ENCODE data around the gene BRD4.

Gene BRD4

GRCh38 chr19:15251010-15251748, 81.2 kb downstream of the BRD4 start:
- Histone ChIP-seq H3K27me3 (no peaks in the 10 kb centered on the region), H3K4me1 (ENCODE audit: control insufficient read depth in 1 of 2, insufficient read depth in 1 of 2, low read depth in 1 of 2, low read length in 1 of 2) (no peaks in the 10 kb centered on the region), H3K27ac (no peak overlapping the region), H3K9me3 (no peaks in the 10 kb centered on the region), H3K36me3 (peaks cover 100% of the 10 kb centered on the region), H3K4me3 (ENCODE audit: low read depth in 1 of 2, low read length in 1 of 2) (no peak overlapping the region)
- TF ChIP-seq, protein P1, sequence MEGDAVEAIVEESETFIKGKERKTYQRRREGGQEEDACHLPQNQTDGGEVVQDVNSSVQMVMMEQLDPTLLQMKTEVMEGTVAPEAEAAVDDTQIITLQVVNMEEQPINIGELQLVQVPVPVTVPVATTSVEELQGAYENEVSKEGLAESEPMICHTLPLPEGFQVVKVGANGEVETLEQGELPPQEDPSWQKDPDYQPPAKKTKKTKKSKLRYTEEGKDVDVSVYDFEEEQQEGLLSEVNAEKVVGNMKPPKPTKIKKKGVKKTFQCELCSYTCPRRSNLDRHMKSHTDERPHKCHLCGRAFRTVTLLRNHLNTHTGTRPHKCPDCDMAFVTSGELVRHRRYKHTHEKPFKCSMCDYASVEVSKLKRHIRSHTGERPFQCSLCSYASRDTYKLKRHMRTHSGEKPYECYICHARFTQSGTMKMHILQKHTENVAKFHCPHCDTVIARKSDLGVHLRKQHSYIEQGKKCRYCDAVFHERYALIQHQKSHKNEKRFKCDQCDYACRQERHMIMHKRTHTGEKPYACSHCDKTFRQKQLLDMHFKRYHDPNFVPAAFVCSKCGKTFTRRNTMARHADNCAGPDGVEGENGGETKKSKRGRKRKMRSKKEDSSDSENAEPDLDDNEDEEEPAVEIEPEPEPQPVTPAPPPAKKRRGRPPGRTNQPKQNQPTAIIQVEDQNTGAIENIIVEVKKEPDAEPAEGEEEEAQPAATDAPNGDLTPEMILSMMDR (IDR thresholded peaks at IDR 0.05), result no peak

DNA sequence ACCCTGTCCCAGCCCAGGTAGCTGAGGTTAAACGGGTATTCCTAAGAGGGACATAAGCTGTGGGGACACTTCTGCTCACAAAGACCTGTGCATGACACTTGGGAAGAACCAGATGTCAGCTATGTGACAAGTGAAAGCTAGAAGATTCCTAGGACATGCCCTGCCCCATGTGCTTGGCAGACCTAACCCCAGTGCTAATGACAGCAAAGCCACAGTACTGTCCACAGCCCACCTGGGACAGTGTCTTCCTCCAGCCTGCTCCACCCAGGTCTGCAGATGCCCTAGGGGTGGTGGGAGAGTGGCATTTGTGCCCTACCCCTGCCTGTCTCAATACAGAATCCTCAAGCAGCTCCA, 81.7 kb downstream of the BRD4 start:
- Histone ChIP-seq H3K4me1 (ENCODE audit: control insufficient read depth in 1 of 2, insufficient read depth in 1 of 2, low read depth in 1 of 2, low read length in 1 of 2) (no peaks in the 10 kb centered on the region), H3K27ac (no peak overlapping the region), H3K4me3 (ENCODE audit: low read depth in 1 of 2, low read length in 1 of 2) (no peak overlapping the region), H3K9me3 (no peaks in the 10 kb centered on the region), H3K36me3 (peaks cover 100% of the 10 kb centered on the region), H3K27me3 (no peaks in the 10 kb centered on the region)
- TF ChIP-seq, protein P1 (IDR thresholded peaks at IDR 0.05), result no peak

- no peaks in the 10 kb centered on the region for H3K4me1 ChIP-seq (ENCODE audit: control insufficient read depth in 1 of 2, insufficient read depth in 1 of 2, low read depth in 1 of 2, low read length in 1 of 2)
- peaks cover 100% of the 10 kb centered on the region for H3K36me3 ChIP-seq
- H3K27ac ChIP-seq, result no peak overlapping the region
- no peaks in the 10 kb centered on the region for H3K27me3 ChIP-seq
- H3K9me3 ChIP-seq, result no peaks in the 10 kb centered on the region
- TF ChIP-seq, protein P1 (IDR thresholded peaks at IDR 0.05), result no peak
- H3K4me3 ChIP-seq (ENCODE audit: low read depth in 1 of 2, low read length in 1 of 2), result no peak overlapping the region
These were observed 82.2 kb downstream of the BRD4 start for GRCh38 chr19:15249972-15250639.

DNA sequence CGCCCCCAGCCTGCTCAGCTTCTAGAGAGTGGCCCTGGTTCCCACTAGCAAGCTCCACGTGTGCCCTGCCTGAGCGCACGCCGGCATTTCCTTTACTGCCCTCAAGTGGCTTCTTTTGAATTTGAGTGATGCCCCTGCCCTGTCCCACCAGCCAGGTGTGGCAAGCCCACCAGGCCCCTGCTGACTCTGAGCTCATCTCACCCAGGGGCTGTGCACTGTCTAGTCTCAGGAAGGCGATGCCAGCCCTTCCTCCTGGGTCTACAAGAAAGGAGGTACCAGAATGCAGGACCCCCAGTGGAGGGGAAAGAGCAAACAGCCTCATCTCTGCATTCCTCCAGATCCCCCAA, 82.8 kb downstream of the BRD4 start:
- TF ChIP-seq, protein P1 (IDR thresholded peaks at IDR 0.05), result no peak
- peaks cover 100% of the 10 kb centered on the region for H3K36me3 ChIP-seq
- H3K9me3 ChIP-seq, result no peaks in the 10 kb centered on the region
- no peaks in the 10 kb centered on the region for H3K4me1 ChIP-seq (ENCODE audit: control insufficient read depth in 1 of 2, insufficient read depth in 1 of 2, low read depth in 1 of 2, low read length in 1 of 2)
- H3K27ac ChIP-seq, result no peak overlapping the region
- H3K27me3 ChIP-seq, result no peaks in the 10 kb centered on the region
- H3K4me3 ChIP-seq (ENCODE audit: low read depth in 1 of 2, low read length in 1 of 2), result no peak overlapping the region

DNA sequence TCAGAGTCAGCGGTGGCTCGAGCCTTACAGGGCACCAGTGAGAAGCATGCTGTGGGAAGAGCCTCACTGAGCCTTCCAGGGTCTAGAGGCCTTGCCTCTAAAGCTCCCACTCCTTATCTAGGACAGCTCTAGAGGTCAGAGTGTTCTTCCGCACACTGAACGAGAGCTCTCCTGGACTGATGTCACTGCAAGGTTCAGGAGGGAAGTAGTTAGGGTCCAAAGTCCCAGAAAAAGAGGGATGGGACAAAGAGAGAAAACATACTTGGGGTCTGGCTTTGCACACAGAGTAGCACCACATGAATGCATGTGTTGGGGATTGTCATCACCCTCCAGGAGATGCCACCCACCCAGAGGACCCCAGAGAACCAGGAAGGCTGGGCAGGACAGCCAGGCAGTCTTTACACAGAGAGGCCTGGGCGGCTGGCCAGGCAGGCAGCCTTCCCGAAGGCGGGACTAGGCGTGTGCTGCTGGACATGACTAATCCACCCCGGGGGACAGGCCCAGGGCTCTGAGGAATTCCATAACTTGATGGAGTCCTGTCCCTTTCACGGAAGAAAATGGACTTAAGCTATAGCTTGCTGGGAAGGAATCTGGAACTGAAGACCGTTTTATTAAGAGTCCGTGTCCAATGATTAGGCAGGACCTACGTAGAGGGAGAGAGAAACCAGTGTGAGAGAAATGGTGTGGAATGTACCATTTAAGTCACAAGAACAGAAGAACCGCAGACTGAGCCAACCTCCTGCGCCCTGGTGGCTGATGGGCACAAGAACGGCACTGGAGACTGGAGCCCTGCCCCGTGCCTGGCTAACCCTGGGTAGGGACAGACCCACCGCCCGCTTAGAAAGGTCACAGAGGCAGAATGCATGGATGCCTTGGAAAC, 83.5 kb downstream of the BRD4 start:
- Histone ChIP-seq H3K36me3 (peaks cover 100% of the 10 kb centered on the region), H3K27me3 (no peaks in the 10 kb centered on the region), H3K27ac (no peak overlapping the region), H3K4me1 (ENCODE audit: control insufficient read depth in 1 of 2, insufficient read depth in 1 of 2, low read depth in 1 of 2, low read length in 1 of 2) (no peaks in the 10 kb centered on the region), H3K9me3 (no peaks in the 10 kb centered on the region), H3K4me3 (ENCODE audit: low read depth in 1 of 2, low read length in 1 of 2) (no peak overlapping the region)
- TF ChIP-seq, protein P1 (IDR thresholded peaks at IDR 0.05), result no peak

Data from neutrophil (primary cell).